Fibroblast of lung (primary cell): ENCODE data around the gene STAC.

Experiments used
- EZH2 ChIP-seq: IDR thresholded peaks from 2 replicates; pipeline ENCODE4 v1.5.1; 2012; ENCODE audit warnings: low read length, control low read depth, mild to moderate bottlenecking; ENCODE audit errors: missing control alignments
- TF ChIP-seq, protein P1 (sequence below), 2 donors: IDR thresholded peaks in 1 of 2; conservative IDR thresholded peaks in 1 of 2; 1 replicate in 1 of 2; 2 replicates in 1 of 2; pipeline ENCODE4 v1.5.1; 2011 to 2012; ENCODE audit warnings: low read length in 2 of 2, control low read depth in 1 of 2, inconsistent platforms in 1 of 2, low read depth in 1 of 2, mild to moderate bottlenecking in 1 of 2

DNA sequence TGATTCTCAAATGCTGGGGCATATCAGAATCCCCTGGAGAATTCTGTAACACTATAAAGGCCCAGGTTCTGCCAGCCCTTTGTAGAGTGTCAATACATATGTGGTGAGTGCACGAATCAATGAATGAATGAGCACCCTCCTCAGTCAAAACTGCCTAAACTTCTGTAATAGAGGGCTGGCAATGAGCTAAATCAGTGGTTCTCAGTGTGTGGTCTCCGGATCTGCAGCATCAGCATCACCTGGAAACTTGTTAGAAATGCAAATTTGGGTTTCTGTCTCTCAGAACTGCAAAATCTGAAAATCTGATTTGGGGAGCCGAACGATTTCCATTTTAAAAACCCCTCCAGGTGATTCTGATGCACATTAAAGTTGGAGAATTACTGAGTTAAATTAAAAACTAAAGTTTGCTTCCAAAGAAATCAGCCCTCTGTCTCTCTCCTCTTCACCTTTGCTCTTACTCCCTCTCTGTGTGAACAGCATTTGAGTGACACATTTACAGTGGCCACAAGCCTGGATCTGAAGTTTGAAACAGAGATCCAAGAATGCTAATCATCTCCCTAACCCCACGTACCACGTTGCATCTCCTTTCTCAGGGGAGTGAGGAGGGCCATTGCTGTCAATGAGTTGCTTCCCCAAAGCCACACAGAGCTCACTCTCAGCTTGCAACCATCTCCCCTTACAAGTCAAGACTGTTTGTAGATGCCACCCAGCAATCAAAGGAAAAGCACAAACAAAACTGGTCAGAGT, 109.5 kb downstream of the STAC start:
- TF ChIP-seq, protein P1, sequence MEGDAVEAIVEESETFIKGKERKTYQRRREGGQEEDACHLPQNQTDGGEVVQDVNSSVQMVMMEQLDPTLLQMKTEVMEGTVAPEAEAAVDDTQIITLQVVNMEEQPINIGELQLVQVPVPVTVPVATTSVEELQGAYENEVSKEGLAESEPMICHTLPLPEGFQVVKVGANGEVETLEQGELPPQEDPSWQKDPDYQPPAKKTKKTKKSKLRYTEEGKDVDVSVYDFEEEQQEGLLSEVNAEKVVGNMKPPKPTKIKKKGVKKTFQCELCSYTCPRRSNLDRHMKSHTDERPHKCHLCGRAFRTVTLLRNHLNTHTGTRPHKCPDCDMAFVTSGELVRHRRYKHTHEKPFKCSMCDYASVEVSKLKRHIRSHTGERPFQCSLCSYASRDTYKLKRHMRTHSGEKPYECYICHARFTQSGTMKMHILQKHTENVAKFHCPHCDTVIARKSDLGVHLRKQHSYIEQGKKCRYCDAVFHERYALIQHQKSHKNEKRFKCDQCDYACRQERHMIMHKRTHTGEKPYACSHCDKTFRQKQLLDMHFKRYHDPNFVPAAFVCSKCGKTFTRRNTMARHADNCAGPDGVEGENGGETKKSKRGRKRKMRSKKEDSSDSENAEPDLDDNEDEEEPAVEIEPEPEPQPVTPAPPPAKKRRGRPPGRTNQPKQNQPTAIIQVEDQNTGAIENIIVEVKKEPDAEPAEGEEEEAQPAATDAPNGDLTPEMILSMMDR (conservative IDR thresholded peaks at IDR 0.05 in 1 of 2, IDR thresholded peaks at IDR 0.05 in 1 of 2; ENCODE audit: low read depth in 1 of 2, low read length in 2 of 2) = no peak
- no peak for TF ChIP-seq EZH2
